RWPE1 (cell line): Measurements from ENCODE around the gene PRIMPOL.

ENCODE experiments used
- CTCF ChIA-PET: fragments of 350-600 bp; sonication (Branson Sonifier 250); formaldehyde crosslinking; extraction: SDS; loops from one replicate; lab custom pipeline; 2021; lab: Yijun Ruan, JAX
- POLR2A ChIA-PET: fragments of 400-600 bp; formaldehyde crosslinking; extraction: SDS; loops from one replicate; lab custom pipeline; 2020; ENCODE audit warnings: antibody characterized with exemption; ENCODE audit not compliant: low non-redundant PET; lab: Yijun Ruan, JAX
- DNase-seq: peaks from one replicate; pipeline ENCODE4 v3.0.0; 2012; ENCODE audit warnings: low spot score
- H3K27ac ChIP-seq: fragments of 450-650 bp; 2 replicates; pipeline ENCODE4 v1.5.1; 2017
- TF ChIP-seq, protein P1 (sequence below): fragments of 450-650 bp; conservative IDR thresholded peaks from 2 replicates; pipeline ENCODE4 v1.5.1; 2017; ENCODE audit warnings: low read depth, mild to moderate bottlenecking

PRIMPOL gene

GRCh38 chr4:184641451-184641850 is 8.1 kb upstream of the PRIMPOL start:
- DNase-seq: no peak
- ChIA-PET POLR2A (no interaction called here), CTCF (no interaction called here)
- TF ChIP-seq, protein P1, sequence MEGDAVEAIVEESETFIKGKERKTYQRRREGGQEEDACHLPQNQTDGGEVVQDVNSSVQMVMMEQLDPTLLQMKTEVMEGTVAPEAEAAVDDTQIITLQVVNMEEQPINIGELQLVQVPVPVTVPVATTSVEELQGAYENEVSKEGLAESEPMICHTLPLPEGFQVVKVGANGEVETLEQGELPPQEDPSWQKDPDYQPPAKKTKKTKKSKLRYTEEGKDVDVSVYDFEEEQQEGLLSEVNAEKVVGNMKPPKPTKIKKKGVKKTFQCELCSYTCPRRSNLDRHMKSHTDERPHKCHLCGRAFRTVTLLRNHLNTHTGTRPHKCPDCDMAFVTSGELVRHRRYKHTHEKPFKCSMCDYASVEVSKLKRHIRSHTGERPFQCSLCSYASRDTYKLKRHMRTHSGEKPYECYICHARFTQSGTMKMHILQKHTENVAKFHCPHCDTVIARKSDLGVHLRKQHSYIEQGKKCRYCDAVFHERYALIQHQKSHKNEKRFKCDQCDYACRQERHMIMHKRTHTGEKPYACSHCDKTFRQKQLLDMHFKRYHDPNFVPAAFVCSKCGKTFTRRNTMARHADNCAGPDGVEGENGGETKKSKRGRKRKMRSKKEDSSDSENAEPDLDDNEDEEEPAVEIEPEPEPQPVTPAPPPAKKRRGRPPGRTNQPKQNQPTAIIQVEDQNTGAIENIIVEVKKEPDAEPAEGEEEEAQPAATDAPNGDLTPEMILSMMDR: no peak
- no peak overlapping the region for H3K27ac ChIP-seq

- no peak for DNase-seq
- POLR2A ChIA-PET: no interaction called here
- no peak overlapping the region for H3K27ac ChIP-seq
- CTCF ChIA-PET: no interaction called here
- TF ChIP-seq, protein P1: no peak
Observed at GRCh38 chr4:184643731-184644130, 5.8 kb upstream of the PRIMPOL start.

- no peak overlapping the region for H3K27ac ChIP-seq
- POLR2A ChIA-PET: no interaction called here
- TF ChIP-seq, protein P1: no peak
- DNase-seq: no peak
- CTCF ChIA-PET: no interaction called here
Observed at GRCh38 chr4:184644553-184645307, 4.8 kb upstream of the PRIMPOL start.

DNA sequence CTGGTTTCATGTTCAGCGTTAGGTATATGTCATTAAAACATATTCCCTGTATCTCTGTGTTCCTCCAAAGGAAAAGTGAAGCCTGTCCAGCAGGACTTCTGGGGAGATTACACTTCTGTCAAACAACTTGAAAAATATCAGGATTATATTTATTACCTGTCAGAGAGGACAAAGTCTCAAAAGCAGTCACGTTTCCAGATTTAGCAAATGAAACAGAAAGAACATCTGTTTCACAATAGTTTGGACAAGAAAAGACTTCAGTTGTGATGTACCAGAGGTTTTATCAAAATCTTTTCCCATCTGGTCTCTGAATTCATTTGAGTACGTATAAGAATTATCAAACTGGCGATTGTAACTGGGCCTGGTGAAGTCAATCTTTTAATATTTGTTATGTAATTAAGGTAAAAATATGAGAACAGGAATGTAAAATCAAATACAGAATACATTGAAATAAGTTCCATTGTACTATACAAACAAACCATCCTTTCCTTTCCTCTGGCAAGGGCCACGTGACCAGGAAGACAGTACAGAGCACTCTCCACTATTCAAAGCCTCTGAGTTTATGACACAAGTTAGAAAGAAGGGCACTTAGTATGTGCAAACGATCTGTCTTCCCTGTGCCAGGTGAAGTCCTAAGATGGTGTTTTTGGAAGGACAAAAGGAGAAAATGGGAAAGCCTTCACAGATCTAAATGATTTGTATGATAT is 3.5 kb upstream of the PRIMPOL start:
- POLR2A ChIA-PET: no interaction called here
- TF ChIP-seq, protein P1: no peak
- CTCF ChIA-PET: no interaction called here
- no peak overlapping the region for H3K27ac ChIP-seq
- no peak for DNase-seq

GRCh38 chr4:184647266-184648053 is 2.1 kb upstream of the PRIMPOL start:
- TF ChIP-seq, protein P1: no peak
- DNase-seq: no peak
- CTCF ChIA-PET: interaction anchor here (0.6 kb wide), 1 partner anchor 323 kb away, joined by 3 read pairs; no protein-coding TSS in a partner anchor
- H3K27ac ChIP-seq: peak overlapping the region; percentile 95
- POLR2A ChIA-PET: interaction anchor here (1.7 kb wide), 1 partner anchor 110 kb away, joined by 3 read pairs; no protein-coding TSS in a partner anchor

DNA sequence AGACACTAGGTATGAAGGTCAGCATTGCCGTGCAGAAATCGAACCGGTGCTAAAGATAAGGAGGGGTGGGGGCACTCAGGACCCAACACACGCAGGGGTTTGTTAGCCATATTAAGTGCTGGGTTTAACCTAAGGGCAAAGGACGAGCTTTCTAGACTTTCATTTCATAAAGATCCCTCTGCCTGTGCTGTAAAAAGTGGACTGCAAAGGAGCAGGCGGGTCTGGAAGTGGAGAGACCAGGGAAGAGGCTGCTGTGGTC is 1.6 kb upstream of the PRIMPOL start:
- POLR2A ChIA-PET: interaction anchor here (1.7 kb wide), 1 partner anchor 111 kb away, joined by 3 read pairs; no protein-coding TSS in a partner anchor
- H3K27ac ChIP-seq: peak overlapping the region; percentile 95
- DNase-seq: no peak
- TF ChIP-seq, protein P1: no peak
- CTCF ChIA-PET: no interaction called here
